ELF-1 (cell line): ENCODE data around the gene PPP1R13B.
"Not testable (repeated sequence)": the region's sequence is repeated elsewhere in the genome, so short reads cannot be mapped to it uniquely, and the experiment has no call there.

Source experiments
- DNase-seq: peaks from one replicate; pipeline ENCODE4 v3.0.0-alpha.2; 2016; ENCODE audit warnings: low read depth, low spot score

PPP1R13B gene

GRCh38 chr14:103702095-103702494 is 145.3 kb downstream of the PPP1R13B start:
- no peak for DNase-seq

DNA sequence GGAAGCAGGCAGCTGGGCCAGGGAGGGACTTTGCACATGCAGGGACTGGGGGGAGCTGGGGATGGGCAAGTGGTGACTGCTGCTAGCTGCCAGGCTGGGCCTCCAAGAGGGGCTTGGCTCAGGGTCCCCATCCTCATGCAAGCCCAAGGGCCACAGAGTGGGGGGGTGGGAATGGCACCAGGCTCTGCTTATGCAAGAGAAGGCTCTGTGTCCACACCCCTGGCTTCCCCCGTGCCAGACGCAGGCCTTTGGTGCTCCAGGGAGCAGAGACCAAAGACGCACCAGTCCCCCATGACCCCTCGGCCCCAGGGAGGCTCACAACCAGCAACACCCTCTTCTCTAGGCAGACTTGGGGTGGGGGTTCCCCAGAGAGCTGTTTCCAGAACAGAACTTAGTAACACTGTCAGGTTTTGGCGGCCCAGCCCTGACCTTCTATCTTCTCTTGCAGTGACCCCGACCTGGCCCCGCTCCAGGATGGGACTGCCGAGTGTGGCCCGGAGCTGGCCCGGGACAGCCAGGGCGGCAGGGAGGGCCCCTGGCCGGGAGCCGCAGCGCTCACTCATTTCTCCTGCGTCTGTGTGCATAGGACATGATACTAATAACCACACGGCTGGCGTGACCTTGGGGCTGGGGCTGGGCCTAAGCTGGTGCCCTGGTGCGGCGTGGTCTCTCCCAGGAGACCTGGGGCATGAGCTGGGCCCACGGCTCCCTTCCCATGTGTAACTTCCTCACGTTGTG is 146.5 kb downstream of the PPP1R13B start:
- no peak for DNase-seq

GRCh38 chr14:103699901-103700752 is 147.2 kb downstream of the PPP1R13B start:
- DNase-seq = no peak

DNA sequence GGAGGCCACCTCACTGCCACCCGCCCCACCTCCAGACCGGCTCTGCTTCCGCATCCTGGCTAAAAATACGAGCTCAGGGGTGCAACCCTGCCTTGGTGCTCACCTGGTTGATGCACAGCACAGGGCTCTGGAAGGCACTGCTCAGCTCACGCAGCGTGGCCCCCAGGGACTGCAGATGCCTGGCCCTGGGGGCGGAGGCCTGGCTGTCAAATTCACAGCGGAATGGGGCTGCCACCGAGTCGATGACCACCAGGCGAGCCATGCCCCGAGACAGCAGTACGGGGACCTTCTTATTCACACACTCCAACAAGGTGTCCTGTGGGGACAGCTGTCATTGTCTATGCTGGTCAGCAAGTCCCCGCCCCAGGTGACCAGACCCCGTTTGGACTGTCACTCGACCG is 148.1 kb downstream of the PPP1R13B start:
- DNase-seq = no peak

GRCh38 chr14:103698380-103699260 is 148.8 kb downstream of the PPP1R13B start:
- no peak for DNase-seq

DNA sequence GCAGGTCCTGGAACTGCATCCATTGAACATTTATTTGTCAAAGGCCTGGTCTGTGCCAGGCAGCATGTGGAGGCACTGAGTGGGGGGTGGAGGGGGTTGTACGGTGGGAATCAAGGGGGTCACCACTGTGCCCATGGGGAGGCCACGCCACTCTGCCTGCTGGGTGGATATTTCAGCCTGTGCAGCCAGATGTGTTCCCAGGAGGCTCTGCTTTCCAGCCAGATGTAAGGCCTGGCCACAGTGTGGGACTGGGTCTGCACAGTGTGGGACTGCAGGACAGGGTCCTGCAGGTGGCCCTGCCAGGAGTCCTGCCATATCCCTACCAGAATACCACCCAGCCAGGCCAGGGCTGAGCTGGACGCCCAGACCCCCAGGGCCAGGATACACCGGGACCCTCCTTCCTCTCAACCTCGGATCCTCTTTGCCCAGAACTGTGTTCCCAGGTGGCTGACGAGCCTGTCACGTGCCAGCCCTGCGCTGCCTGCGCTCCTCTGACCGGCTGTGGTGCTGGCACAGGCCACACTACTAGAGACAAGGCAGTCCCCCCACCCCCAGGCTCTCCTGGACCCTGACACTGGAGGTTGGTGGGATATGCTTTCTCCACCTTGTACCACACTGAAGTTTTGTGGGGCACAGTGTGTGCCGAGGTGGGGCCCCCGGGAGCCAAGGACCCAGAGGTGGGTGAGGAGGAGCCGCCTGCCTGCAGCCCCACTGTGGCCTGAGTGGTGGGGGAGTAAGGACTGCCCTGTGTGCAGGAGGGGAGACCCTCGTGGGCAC is 149.6 kb downstream of the PPP1R13B start:
- no peak for DNase-seq

- DNase-seq = no peak
These were observed 150.2 kb downstream of the PPP1R13B start for GRCh38 chr14:103697206-103697602.

DNA sequence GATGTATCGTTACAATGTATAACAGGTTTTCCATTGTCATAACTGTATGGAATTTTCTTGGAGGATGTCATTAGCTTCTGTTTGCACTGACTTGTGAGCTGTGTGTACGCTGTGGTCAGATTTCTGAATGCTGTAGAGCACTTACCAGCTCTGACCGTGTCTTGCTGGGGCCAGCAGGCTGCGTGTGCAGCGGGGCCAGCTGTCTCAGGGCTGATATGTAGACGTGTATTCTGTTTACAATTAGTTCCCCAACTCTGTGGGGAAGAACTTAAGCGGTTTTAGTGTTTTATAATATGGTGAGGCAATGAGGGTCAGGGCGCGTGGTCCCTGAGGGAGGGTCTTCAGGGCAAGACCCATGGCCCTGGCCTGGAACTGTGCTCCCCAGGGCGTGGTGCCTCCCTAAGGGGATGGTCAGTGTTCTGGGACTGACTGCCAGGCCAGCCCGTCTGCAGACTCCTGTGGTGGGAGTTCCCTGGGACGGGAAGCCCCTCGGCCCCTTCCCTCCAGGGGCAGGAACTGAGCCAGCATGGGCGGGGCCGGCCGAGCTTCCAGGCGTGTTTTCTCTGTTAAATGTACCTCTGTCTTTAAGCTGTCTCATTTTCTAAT is 150.8 kb downstream of the PPP1R13B start:
- DNase-seq = peak; percentile 35

GRCh38 chr14:103696070-103696402 is 151.3 kb downstream of the PPP1R13B start:
- no peak for DNase-seq

DNA sequence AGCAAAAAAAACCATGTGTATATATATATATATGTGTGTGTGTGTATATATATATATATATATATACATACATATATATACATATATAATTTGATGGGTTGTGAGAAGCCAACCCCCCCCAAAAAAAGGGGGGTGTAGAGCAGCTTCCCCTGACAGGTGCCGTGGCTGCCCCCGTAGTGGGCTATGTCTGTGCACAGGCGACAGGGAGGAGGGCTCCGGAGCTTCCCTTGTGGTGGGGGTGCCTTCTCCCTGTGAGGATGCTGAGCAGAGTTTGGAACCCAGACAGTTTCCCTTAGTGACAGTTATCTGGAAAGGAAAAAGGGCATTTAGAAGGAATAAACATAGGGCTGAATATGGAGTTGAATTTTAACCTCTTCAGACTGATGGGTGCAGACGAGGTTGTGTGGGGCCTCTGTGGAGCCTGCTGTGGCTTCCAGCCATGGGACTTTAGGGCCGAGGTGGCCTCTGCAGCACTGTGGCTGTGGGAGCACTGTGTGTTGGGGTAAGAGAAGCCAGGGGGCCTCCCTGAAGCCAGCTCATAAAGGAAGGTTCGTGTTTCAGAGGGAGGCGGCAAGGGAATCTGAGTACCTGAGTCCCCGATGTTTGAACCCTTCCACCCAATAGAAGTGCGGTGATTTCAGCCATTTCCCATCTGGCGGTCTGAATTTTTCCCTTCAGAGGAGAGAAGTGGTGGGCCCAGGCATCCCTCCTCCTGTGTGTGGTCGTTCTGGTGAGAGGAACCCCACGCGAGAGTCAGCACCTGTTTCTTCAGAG is 151.9 kb downstream of the PPP1R13B start:
- no peak for DNase-seq

GRCh38 chr14:103694572-103695026 is 152.8 kb downstream of the PPP1R13B start:
- no peak for DNase-seq

DNA sequence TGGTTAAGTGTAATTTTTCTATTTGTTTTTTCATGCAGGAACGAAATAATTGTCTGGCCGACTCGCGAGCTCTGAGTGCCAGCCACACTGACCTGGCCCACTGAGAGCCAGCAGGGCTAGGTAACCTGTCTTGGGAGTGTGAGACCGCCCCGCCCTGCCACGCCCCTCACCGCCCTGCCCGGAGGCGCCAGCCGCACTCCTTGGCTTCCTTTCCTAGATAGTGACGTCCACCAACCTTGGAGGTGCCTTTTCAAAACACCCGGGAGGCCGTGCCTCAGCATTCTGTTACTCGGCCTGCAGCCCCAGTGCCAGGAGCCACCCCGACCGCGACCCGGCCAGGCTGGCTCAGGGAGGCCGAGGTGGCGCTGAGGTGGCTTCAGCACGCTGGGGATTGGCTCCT is 153.9 kb downstream of the PPP1R13B start:
- no peak for DNase-seq

DNA sequence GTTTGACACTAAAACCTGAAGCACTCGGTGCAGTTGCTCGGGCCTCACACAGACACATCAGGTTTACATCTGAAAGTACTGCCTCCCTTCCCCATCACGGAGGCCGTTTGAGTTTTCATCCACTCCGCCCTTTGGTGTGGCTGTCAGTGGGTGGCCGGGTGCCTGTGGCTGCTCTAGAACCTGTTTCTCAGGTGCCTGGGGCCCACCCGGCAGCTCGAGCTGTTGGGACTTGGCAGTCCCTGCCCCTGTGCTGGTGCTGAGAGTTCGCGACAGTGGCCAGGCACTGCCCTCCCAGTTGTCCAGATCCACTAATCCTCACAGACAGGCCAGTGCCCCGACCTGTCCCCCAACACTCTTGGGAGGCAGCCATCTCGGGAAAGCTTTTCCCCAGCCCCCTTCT is 154.5 kb downstream of the PPP1R13B start:
- no peak for DNase-seq

DNA sequence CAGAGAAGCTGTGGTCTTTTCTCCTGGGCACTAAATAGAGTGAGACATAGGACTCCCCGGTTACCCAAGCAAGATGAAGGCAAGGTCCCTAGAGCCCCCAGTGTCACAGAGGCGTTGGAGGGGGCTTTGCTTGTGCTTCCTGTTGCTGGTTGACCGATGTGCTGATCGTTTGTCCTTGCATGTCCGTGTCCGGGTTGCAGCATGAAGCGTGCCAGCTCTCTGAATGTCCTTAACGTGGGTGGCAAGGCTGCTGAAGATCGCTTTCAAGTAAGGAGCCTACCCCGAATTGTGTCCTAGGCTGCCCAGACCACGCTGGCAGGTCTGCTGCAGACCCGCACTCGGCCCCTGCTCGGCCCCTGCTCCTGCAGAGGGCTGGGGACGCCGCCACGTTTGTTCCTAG is 155.2 kb downstream of the PPP1R13B start:
- no peak for DNase-seq

DNA sequence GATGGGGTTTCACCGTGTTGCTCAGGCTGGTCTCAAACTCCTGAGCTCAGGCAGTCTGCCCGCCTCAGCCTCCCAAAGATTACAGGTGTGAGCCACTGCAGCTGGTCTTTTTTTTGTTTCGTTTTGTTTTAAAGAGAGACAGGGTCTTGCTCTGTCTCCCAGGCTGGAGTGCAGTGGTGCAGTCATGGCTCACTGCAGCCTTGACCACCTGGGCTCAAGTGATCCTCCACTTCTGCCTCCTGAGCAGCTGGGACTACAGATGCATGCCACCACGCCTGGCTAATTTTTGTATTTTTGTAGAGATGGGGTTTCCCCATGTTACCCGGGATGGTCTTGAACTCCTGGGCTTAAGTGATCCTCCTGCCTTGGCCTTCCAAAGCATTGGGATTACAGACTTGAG is 155.7 kb downstream of the PPP1R13B start:
- DNase-seq = not testable (repeated sequence)

DNA sequence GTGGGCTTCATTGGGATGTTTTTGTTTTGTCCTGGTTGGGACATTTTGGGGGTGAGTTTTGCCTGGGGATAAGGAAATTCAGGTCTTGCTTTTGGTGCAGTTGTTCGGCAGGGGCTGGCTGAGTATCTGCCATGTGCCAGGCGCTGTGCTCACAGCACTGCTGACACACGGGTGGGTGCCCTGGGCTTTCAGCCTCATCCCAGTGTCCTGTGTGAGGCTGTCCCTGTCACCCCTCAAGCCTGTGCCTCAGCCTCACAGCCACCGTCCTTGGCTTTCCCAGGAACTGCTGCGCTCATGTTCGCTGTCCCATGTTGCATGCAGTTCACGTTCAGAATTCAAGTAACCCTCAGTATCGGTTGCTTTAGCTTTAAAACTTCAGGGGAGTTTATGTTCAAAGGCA is 157.0 kb downstream of the PPP1R13B start:
- no peak for DNase-seq

- DNase-seq = peak; percentile 57
These were observed 158.2 kb downstream of the PPP1R13B start for GRCh38 chr14:103688906-103689902.

GRCh38 chr14:103688441-103688840 is 158.9 kb downstream of the PPP1R13B start:
- no peak for DNase-seq

DNA sequence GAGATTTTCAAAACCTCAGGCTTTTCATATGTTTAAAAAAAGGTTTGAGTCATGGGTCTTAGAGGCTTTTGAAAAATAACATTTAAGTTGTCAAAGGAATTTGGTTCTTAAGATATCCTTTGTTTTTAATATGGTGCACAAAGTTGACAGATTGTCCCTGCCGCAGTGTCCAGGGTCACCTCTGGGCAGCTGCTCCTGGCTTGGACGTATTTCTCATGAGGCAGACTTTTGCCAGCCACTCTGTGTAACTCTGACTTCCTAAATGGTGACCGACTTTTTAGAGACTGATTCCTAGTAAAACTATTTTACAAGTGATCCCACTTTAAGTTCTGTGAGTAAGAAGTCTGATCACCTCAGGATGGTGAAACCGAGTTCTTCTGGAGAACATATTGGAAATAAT is 159.7 kb downstream of the PPP1R13B start:
- no peak for DNase-seq
